ENCODE results near the gene GPLD1.

DNA sequence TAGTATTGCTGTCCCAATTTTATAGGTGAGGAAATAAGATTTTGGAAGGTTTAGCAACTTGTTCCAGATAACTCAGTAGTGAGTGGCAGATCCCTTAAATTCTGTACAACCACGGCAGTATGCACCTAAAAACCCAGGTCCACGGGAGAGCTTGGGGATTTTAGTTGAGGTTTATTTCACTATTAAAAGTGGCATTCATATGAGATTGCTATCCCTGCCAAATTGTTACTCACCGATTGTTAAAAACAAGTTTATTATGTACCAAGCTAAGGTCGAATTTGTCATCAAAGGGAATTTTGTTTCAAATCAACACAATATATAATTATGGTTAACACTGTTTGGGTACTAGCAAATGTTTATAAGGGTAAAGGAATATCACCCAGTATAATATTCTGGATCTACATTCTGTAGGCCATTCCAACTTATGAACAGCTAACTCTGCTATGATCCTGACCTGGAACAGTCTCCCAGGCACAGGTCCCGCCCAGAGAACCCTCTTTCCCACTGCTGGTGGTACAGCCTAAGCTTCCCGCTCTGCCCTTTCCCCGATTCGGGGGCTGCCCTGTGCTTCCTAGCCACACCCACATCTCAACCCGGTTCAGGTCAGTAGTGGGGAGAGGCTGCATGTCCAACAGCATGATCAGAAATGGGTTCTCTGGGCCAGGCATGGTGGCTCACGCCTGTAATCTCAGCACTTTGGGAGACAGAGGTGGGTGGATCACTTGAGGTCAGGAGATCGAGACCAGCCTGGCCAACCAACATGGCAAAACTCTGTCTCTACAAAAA, 24.9 kb downstream of the GPLD1 start:
- TF ChIP-seq, protein P1, sequence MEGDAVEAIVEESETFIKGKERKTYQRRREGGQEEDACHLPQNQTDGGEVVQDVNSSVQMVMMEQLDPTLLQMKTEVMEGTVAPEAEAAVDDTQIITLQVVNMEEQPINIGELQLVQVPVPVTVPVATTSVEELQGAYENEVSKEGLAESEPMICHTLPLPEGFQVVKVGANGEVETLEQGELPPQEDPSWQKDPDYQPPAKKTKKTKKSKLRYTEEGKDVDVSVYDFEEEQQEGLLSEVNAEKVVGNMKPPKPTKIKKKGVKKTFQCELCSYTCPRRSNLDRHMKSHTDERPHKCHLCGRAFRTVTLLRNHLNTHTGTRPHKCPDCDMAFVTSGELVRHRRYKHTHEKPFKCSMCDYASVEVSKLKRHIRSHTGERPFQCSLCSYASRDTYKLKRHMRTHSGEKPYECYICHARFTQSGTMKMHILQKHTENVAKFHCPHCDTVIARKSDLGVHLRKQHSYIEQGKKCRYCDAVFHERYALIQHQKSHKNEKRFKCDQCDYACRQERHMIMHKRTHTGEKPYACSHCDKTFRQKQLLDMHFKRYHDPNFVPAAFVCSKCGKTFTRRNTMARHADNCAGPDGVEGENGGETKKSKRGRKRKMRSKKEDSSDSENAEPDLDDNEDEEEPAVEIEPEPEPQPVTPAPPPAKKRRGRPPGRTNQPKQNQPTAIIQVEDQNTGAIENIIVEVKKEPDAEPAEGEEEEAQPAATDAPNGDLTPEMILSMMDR (IDR thresholded peaks at IDR 0.05) = no peak
- TF ChIP-seq POLR2A (IDR thresholded peaks at IDR 0.05) = no peak

All from right lobe of liver (tissue), 4 donors.